MG63 (cell line): ENCODE data around the gene ARHGEF7. TPM values are rescaled to one million over a fixed set of nuclear protein-coding genes. Genes with fewer than 3 reads are reported as not detected.

Source experiments
- total RNA-seq: library from RNA; depleted of rRNA; stranded (reverse); fragments of >200 nt; shearing (Covaris generic); gene quantifications from 2 replicates; pipeline ENCODE4 v1.2.3, GENCODE V29; 2014; ENCODE audit warnings: low replicate concordance; rRNA removed

Gene ARHGEF7
- total RNA-seq, 1 experiment from 2014 or later, result 9.7 TPM

Other genes with a start within 250 kb of the ARHGEF7 start
- gene ANKRD10, start 200.2 kb upstream of the ARHGEF7 start, total RNA-seq, result 35.9 and 78.6 TPM in 2 replicates
- gene TEX29, start 205.3 kb downstream of the ARHGEF7 start, total RNA-seq, result not detected in 2 replicates